H7 (cell line): Measurements from ENCODE around the gene MYO1B. TPM values are rescaled to one million over a fixed set of nuclear protein-coding genes. Genes with fewer than 3 reads are reported as not detected.

Experiments
- DNase-seq: peaks from one replicate; pipeline ENCODE4 v3.0.0; 2012
- H3K27me3 ChIP-seq: 2 replicates; pipeline ENCODE4 v1.6.0; 2011; ENCODE audit warnings: mild to moderate bottlenecking, low read length; ENCODE audit not compliant: control insufficient read depth, insufficient read depth
- H3K36me3 ChIP-seq: replicated peaks from 2 replicates; pipeline ENCODE4 v1.5.1; 2011; ENCODE audit warnings: low read length; ENCODE audit not compliant: control insufficient read depth, insufficient read depth
- H3K4me3 ChIP-seq: 2 replicates; pipeline ENCODE4 v1.5.1; 2011; ENCODE audit warnings: low read depth, mild to moderate bottlenecking, control low read depth, low read length, moderate library complexity; ENCODE audit not compliant: insufficient read depth
- total RNA-seq: library from RNA; depleted of rRNA; stranded (reverse); fragments of >200 nt; shearing (Covaris generic); gene quantifications from 2 replicates; pipeline ENCODE4 v1.2.3, GENCODE V29; 2014

MYO1B gene
- total RNA-seq, 1 experiment from 2014 or later, result 47.4 TPM

- no peak for DNase-seq
- no peak overlapping the region for H3K4me3 ChIP-seq
- no peaks in the 10 kb centered on the region for H3K36me3 ChIP-seq
- H3K27me3 ChIP-seq, result no peaks in the 10 kb centered on the region
Observed at GRCh38 chr2:191241418-191241817, 3.8 kb upstream of the MYO1B start.

- no peaks in the 10 kb centered on the region for H3K27me3 ChIP-seq
- H3K4me3 ChIP-seq, result no peak overlapping the region
- H3K36me3 ChIP-seq, result no peaks in the 10 kb centered on the region
- DNase-seq, result no peak
Observed at GRCh38 chr2:191243154-191243553, 2.0 kb upstream of the MYO1B start.

- DNase-seq, result no peak
- Histone ChIP-seq H3K27me3 (no peaks in the 10 kb centered on the region), H3K4me3 (no peak overlapping the region), H3K36me3 (no peaks in the 10 kb centered on the region)
Observed at GRCh38 chr2:191244350-191244749, 854 bp upstream of the MYO1B start.

GRCh38 chr2:191245869-191246531, 796 bp downstream of the MYO1B start:
- DNase-seq, result peak; percentile 86
- Histone ChIP-seq H3K27me3 (no peaks in the 10 kb centered on the region), H3K36me3 (no peaks in the 10 kb centered on the region), H3K4me3 (peak overlapping the region; percentile 87)

GRCh38 chr2:191246820-191247380, 1.7 kb downstream of the MYO1B start:
- peak overlapping the region; percentile 87; the same call in 1 of the 2 replicates for H3K4me3 ChIP-seq
- DNase-seq, result no peak
- H3K27me3 ChIP-seq, result no peaks in the 10 kb centered on the region
- H3K36me3 ChIP-seq, result no peaks in the 10 kb centered on the region

GRCh38 chr2:191247381-191248057, 2.3 kb downstream of the MYO1B start:
- DNase-seq, result no peak
- Histone ChIP-seq H3K36me3 (no peaks in the 10 kb centered on the region), H3K4me3 (no peak overlapping the region), H3K27me3 (no peaks in the 10 kb centered on the region)

GRCh38 chr2:191249156-191249813, 4.1 kb downstream of the MYO1B start:
- DNase-seq, result no peak
- H3K27me3 ChIP-seq, result no peaks in the 10 kb centered on the region
- no peak overlapping the region for H3K4me3 ChIP-seq

GRCh38 chr2:191250400-191250799, 5.2 kb downstream of the MYO1B start:
- no peak for DNase-seq
- no peaks in the 10 kb centered on the region for H3K36me3 ChIP-seq
- H3K27me3 ChIP-seq, result no peaks in the 10 kb centered on the region
- no peak overlapping the region for H3K4me3 ChIP-seq

More at GRCh38 chr2:191249156-191249813, 4.1 kb downstream of the MYO1B start:
- no peaks in the 10 kb centered on the region for H3K36me3 ChIP-seq

- no peaks in the 10 kb centered on the region for H3K36me3 ChIP-seq
- H3K27me3 ChIP-seq, result no peaks in the 10 kb centered on the region
- H3K4me3 ChIP-seq, result no peak overlapping the region
- no peak for DNase-seq
Observed at GRCh38 chr2:191250986-191251385, 5.8 kb downstream of the MYO1B start.

GRCh38 chr2:191252699-191253098, 7.5 kb downstream of the MYO1B start:
- Histone ChIP-seq H3K36me3 (no peaks in the 10 kb centered on the region), H3K4me3 (no peak overlapping the region), H3K27me3 (no peaks in the 10 kb centered on the region)
- DNase-seq, result no peak

GRCh38 chr2:191253476-191253875, 8.3 kb downstream of the MYO1B start:
- no peak for DNase-seq
- Histone ChIP-seq H3K27me3 (no peaks in the 10 kb centered on the region), H3K4me3 (no peak overlapping the region), H3K36me3 (no peaks in the 10 kb centered on the region)

- Histone ChIP-seq H3K4me3 (no peak overlapping the region), H3K36me3 (no peaks in the 10 kb centered on the region), H3K27me3 (no peaks in the 10 kb centered on the region)
- no peak for DNase-seq
Observed at GRCh38 chr2:191255271-191255670, 10.1 kb downstream of the MYO1B start.

GRCh38 chr2:191255756-191256312, 10.6 kb downstream of the MYO1B start:
- DNase-seq, result no peak
- Histone ChIP-seq H3K27me3 (no peaks in the 10 kb centered on the region), H3K36me3 (no peaks in the 10 kb centered on the region), H3K4me3 (no peak overlapping the region)

- no peaks in the 10 kb centered on the region for H3K27me3 ChIP-seq
- H3K4me3 ChIP-seq, result no peak overlapping the region
- no peaks in the 10 kb centered on the region for H3K36me3 ChIP-seq
- DNase-seq, result no peak
Observed at GRCh38 chr2:191257934-191258333, 12.7 kb downstream of the MYO1B start.
